ENCODE results near the gene LCN10.

LCN10 gene

DNA sequence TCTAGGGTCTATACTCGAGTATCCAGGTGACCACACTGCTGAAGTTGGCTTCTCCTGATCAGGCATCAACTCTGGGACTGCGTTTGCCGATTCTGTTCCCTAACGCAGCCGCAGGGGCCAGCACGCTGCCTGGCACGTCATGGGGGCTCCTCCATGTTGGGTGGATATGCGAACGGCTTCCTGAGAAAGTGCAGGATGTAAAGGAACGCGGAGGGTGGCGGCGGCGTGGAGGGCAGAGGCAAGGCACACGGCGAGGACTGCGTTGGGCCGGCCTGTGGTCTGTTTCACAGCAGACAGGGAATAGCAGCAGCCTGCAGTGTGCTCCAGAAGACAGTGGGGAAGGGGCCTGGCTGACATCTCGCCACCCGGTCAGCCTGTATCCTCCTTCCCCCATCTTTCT, 3.8 kb downstream of the LCN10 start:
- DNase-seq (ENCODE audit: low spot score): no peak

DNA sequence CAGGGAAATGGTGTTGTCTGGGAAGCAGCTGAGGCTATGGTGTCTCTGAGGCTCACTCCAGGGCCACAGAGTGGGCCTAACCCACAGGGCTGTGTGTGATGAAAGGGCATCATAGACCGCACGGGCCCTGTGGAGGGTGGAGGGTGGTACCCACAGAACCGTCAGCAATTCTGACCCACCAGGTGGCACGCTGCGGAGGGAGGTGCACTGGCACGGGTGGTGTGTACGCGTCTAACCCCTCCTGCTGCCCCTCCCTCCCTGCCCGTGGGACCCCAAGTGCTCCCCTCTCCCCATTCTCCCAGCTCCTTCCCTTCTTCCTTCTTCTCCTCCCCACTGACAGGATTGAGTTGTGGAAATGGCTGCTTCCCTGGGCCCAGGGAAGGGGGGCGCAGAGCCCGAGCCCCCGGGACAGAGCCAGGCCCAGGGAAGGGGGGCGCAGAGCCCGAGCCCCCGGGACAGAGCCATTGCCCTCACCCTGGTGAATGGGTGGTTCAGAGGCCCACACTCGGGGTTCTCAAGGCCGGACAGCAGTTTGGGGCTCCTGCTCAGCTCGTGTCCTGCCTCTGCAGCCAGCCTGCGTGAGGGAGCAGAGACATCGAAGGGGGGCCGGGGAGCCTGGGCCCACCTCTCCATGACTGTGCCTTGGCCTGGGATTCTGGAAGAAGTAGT, 6.8 kb downstream of the LCN10 start:
- no peak for DNase-seq (ENCODE audit: low spot score)

DNA sequence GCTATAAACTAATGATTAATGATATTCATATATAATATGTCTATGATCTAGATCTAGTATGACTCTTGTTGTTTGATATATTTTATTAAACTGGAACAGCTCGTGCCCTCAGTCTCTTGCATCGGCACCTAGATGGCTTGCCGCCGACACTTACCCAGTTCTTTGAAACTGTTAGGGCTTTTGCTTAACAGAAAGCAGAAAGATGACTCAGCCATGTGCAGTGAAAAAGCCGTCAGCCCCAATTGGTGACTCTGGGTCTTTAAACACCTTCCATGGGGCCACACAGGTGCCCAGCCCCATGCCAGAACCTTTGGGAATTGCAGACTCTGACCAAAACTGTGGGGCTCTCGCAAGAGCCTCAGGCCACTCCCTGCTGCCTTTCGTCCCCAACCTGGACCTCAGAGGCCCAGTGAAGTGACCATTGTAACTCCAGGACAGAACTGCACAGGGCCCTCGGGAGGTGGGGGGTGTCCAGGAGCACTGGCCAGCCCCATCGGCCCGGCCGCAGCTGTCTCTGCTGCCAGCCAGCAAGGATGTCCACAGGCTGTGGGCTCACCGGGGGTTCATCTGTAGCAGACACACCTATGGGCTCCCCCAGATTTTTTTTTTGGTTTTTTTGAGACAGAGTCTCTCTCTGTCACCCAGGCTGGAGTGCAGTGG, 7.8 kb downstream of the LCN10 start:
- no peak for DNase-seq (ENCODE audit: low spot score)

DNA sequence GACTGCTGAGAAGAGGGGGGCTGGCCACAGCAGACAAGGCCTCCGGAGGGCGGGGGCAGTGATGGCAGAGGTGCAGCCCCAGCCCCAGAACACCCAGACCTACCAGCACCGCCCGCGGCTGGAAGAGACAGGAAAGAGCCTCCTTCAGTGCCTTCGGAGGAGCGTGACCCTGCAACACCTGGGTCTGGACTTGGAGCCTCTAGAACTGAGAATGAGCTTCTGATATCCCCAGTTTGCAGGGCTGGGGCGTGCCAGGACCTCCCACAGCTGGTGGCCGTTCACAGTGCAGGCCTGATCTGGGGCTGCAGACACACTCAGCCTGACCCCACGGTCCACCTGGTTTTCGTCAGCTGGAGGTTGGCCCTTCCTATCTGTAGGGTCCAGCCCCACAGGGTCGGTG, 9.1 kb downstream of the LCN10 start:
- no peak for DNase-seq (ENCODE audit: low spot score)

DNA sequence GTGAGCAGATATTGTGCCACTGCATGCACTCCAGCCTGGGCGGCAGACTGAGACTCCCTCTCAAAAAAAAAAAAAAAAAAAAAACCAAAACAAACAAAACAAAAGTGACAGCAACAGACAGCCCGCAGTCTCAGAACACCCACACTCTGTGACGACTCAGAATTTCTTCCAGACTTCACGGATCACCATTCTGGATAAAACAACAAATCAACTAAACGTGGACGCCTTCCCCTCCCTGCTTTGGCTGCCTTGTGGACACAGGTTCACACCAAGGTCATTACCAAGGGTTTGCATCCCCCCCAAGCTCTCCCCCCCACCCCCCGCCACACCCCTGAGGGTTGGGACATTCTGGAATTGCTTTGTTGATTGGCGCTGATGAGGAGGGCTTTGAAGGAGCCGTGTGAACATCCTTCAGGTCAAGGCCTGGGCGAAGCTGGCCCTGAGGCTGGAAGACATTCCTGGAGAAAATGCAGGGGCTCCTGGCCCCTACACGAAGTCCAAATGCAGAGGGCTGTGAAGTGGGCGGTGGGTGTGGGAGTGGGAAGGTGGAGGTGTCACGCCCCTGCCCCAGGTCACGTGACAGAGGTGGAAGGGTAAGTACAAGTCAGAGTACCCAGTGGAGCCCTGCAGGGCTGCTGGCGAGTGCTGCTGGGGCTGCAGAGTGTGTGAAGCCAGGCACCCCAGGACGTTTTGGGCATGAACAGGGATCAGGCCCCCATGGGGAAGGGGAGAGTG, 10.1 kb downstream of the LCN10 start:
- no peak for DNase-seq (ENCODE audit: low spot score)

DNA sequence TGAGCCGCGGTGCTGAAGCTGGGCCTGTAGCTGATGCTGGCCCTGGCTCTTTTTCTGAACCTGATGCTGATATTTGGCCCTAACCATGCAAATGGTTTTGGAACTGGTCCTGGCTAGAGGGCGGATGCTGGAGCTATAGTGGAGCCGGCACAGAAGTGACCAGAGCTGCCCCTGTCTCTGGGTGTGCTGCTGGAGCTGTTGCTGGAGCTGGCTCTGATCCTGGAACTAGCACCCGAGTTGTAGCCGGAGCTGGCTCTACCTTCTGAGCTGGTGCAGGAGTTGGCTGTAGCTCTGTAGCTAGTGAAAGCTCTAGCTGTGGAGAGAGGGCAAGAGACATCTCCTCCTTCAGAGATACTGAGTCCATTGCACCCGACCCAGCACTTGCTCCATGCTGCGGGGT, 12.8 kb downstream of the LCN10 start:
- no peak for DNase-seq (ENCODE audit: low spot score)

DNA sequence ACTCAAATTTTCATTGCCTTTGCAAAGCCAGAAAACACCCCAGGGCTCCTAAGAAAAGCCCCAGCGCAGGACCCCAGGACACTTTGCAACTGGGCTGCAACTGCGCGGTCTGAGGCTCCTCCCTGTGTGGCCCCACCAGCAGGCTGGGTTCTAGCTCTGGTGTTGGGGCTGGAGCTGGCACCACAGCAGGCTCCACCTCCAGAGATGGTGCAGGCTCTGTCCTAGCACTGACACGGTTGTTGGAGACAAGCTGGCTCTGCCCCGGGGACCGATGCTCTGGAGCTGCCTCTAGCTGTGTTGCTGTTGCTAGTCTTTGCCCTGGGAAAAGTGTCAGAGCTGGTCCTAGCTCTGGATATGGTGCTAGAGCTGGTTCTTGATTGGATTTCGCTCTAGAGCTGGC, 13.6 kb downstream of the LCN10 start:
- no peak for DNase-seq (ENCODE audit: low spot score)

DNA sequence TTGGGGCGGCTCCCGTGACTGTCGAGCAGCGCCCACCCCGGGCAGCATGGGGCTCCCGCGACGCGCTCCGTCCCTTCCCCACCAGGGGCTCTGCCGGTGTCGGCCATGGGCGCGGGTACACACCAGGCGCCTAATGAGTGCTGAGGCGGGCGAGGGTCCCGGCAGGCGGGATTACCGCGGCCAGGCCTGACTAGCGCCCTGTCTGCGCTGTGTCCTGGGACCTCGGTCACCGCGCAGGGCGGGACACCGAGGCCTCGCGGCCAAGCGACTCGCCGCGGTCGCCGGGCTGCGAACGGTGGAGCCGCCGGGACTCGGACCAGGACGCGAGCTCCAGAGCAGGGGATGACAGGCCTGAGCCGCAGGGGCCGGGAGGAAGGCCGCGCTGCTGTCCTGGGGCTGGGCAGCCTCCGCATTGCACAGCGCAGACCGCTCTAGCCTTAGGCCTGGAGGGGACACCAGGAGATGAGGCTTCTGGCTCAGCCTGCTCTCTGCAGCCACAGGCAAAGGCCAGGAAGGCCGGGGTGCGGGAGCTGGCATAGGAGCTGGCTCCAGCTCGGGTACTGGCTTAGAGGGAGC, 14.1 kb downstream of the LCN10 start:
- peak; percentile 36 for DNase-seq (ENCODE audit: low spot score)

DNA sequence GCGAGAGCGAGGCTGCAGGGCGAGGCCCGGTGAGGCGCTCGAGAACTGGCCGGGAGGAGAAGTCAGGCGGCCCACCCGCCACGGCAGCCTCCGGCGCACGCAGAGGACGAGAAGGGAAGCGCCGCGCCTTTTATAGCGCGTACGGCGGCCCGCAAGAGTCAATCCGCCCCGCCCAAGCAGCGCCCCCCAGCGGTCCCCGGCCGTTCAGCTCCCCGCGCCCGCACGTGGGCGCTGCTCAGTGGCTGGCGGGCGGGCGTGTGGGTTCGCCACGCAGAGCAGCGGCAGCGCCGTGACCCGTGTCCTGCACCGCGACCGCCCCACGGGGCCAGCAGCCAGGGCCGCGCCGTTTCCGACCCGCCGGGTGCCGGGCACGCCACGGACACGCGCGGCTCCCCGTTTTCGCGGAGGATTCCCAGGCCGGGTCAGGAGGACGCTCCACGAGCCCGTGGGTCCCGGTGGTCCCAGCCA, 14.6 kb downstream of the LCN10 start:
- peak; percentile 89 for DNase-seq (ENCODE audit: low spot score)

DNA sequence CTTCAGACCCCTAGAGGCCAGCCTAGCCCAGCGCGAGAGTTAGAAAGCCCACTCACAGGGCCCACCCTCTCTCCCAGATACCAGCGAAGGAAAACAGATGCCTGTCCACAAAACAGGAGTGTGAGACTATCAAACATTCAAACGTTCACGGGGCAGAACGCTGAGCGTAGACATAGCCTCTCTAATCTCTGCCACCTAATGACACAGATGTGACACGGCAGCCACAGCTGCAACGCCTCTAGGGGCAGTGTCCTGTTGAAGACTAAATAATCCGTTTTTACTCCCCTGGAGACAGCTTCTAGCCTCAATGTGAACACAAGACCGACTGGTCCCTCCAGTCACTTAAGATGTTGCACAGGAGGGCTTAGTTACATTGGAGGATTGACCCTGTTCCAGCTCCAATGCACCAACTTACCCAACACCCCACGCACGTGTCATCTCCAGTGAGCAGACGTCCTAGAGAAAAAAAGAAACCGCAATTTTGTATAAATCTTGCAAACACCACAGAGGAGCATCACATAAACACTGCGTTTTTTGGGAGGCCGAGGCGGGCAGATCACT, 16.0 kb downstream of the LCN10 start:
- peak; percentile 66 for DNase-seq (ENCODE audit: low spot score)

DNA sequence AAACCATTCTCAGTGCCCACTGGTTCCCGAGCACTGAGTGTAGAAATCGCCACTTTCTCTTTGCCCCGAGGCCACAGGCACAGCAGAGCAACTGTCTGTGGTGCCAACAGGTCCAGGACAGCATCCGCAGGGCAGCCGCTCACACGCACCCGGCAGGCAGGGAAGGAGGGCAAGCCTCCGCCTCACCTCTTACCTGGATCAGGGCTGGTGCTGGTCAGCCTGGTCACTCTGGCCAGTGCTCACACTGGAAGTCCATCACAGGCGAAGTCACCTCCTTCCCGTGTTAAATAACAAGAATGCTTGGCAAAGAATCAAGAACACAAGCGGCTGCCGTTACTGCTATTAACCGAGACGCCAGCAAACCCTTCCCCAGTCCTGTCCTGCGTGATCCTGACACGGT, 16.6 kb downstream of the LCN10 start:
- no peak for DNase-seq (ENCODE audit: low spot score)

DNA sequence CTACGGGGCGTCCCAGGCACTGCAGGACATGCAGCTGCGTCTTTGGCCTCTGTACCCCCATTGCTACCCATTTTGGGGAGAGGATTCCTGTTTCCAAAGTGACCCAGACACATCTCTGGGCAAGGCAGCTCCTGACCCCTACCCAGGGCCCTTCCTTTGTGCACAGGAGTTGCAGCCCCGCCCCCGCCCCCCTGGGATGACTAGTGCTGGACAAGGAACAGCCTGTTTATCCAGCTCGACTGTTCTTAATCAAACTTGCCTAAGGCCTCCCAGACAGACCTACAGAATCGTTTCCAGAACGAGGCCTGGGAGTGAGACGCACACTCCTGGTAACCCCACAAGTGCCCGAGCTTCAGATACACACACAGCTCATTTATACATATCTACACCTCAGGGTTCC, 17.1 kb downstream of the LCN10 start:
- peak; percentile 31 for DNase-seq (ENCODE audit: low spot score)

DNA sequence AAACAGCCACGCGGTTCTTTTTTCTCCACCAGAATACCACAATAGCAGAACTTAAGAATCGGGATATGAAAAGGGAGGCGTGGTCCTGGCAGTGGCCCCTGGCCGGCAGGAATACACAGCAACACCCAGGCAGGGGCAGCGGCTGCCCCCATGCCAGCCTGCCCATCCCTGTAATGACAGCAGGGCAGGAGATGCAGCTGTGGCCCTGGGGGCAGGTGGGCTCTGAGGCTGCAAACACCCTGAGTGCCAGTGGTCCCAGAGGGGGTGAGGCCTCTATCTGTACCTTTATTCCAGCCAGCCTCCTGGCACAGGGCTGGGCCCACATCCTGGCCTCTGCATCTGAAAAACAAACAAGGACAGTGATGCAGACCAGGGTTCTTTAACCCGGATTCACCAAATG, 18.0 kb downstream of the LCN10 start:
- no peak for DNase-seq (ENCODE audit: low spot score)

DNA sequence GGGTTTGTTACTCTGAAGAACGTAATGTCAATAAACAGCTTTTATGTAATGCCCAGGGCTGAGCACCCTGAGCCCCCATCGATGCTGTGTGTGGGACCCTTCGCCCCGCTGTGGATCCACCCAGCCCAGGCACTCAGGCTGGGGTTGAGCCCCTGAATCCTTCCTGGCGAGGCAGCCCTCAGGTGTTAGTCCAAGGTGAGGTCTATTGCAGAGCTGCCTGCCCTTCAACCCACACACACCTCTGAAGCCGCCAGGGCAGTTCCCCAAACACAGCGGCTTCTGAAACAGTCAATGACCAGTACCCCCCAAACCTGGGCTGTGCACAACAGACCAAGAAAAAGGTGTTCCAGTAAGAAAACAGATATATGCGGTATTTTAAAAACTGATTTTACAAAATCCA, 18.8 kb downstream of the LCN10 start:
- no peak for DNase-seq (ENCODE audit: low spot score)

DNA sequence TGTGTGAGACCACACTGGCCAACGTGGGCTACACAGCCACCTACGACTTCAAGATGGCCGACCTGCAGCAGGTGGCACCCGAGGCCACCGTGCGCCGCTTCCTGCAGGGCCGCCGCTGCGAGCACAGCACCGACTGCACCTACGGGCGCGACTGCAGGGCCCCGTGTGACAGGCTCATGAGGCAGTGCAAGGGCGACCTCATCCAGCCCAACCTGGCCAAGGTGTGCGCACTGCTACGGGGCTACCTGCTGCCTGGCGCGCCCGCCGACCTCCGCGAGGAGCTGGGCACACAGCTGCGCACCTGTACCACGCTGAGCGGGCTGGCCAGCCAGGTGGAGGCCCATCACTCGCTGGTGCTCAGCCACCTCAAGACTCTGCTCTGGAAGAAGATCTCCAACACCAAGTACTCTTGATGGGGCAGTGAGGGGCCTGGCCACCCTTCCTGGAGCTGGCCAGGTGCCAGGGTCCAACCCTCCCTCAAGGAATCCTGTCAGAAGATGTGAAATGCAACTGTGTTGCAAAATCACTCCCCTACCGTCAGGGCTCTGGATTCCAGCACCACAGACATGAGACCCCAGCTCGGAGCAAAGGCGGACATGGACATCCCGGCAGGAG, 19.3 kb downstream of the LCN10 start:
- DNase-seq (ENCODE audit: low spot score): no peak

DNA sequence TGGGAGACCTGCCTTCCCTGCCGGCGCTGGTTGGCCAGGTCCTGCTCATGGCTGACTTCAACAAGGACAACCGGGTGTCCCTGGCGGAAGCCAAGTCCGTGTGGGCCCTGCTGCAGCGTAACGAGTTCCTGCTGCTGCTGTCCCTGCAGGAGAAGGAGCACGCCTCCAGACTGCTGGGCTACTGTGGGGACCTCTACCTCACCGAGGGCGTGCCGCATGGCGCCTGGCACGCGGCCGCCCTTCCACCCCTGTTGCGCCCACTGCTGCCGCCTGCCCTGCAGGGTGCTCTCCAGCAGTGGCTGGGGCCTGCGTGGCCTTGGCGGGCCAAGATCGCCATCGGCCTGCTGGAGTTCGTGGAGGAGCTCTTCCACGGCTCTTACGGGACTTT, 19.8 kb downstream of the LCN10 start:
- no peak for DNase-seq (ENCODE audit: low spot score)

DNA sequence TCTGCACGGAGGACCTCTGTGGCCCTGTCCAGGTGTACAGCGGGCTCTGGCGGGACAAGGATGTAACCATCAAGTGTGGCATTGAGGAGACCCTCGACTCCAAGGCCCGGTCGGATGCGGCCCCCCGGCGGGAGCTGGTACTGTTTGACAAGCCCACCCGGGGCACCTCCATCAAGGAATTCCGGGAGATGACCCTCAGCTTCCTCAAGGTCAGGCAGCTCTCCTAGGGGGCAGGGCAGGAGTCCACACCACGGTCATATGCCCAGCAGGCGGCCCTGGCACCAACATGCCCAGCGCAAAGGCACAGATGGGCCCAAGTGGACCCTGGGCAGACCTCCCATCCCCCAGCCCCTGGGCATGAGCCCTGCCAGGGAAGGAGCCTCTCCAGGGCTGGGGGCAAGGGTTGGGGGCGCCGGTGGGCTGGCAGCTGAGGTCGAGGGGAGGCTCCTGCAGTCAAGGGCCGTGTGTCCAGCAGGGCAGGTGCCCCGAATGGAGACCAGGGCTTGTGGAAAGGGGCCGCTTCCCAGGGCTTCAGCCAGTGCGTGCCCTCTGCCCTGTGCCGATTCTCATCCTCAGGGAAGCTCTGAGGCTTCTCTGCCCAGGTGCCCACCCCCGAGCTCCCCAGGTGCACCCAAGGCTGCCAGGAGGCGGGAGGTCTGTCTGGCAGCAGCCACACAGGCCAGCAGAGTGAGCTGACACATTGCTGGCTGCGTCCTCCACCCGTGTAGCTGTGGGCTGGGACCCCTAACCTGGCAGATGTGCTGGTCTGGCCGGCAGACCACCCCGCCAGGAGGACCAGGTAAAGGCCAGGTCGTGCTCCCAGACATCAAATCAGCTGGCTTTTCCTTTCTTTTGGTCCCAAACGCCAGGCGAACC, 20.4 kb downstream of the LCN10 start:
- no peak for DNase-seq (ENCODE audit: low spot score)

DNA sequence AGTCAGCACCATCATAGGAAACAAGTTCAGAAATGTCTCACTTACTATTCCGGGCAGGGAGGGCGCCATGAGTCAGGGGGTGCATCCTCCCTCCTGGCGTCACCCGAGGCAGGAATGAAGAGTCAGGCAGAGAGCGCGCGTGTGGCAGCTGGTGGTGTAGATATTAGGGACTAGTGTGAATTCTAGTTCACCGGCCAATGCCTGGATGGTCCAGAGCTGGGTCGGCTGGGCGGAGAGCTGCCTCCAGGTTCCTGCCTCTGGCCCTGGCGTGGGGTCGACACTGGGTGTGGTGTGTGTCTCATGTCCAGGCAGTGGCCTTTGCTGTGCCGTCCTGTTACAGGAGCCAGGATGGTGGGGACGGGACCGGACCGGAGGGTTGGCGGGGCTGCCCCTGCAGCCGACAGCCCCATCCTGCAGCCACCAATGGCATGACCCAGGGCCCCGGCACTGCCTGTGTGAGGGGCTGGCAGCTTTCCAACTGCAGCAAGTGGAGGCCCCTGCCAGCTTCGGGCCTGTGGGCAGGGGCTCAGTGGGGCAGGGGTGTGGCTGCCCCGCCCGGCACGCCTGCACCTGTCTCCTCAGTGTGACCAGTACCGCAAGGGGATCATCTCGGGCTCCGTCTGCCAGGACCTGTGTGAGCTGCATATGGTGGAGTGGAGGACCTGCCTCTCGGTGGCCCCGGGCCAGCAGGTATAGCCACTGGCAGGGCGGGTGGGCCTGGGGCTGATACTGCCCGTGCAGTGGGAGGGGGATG, 21.2 kb downstream of the LCN10 start:
- DNase-seq (ENCODE audit: low spot score): no peak

DNA sequence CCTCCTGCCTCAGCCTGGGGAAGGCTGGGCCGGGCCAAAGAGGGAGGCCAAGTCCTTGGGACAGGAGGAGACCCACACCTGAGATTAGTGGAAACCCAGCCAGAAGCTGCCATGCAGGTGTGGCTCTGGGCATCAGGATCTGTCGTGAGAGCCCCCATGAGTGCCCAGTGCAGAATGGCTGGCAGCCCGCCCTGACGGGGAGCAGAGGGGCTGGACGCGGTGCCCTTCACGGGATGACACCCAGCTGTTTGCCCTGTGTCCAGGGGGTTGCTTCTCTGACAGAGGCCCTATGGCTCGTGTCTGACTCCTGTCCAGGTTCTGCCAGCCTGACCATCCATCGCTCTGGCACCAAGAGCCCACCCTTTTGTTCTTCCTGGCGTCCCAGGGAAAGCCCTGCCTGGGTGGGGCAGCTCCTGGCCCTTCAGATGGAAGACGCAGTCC, 21.8 kb downstream of the LCN10 start:
- DNase-seq (ENCODE audit: low spot score): no peak

DNA sequence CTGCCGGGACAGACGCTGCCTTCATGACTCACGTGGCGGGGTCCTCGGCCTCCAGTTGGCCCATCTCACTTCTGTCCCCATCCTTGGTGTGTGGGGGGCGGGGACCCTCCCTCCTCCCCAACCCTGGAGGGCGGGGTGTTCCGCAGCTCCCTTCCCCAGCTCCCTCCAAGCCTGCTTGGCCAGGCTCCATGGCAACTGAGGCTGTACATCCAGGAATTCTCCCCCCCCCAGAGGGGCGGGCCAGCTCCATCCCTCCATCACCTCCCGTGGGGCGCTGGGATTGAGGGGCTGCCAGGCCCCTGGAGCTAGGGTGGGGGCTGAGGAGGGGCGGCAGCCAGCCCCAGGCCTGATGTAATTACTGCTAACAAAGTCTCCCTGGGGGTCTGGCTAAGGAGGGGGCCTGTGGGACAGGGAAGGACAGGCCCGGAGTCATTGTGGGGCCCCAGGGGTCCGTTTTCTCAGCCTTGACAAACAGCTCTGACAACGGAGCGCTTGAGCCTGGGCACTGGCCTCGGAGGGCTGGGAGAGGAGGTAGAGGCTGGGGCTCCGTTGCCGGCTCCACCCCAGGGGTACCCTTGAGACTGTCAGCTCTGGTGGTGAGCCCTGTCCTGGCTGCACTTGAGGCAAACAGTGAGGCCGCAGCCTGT, 22.4 kb downstream of the LCN10 start:
- no peak for DNase-seq (ENCODE audit: low spot score)

Data from kidney tubule cell (primary cell).